Measurements from ENCODE around the gene ABCC10. TPM values are rescaled to one million over a fixed set of nuclear protein-coding genes. Genes with fewer than 3 reads are reported as not detected.
A peak's percentile ranks its signal among the peaks of the same experiment; 100 is the strongest.

Gene ABCC10
- total RNA-seq, 1 donor from 2014 or later, result 9.6 TPM

- DNase-seq, result no peak
Measured at GRCh38 chr6:43471399-43471798, 44.1 kb downstream of the ABCC10 start.

GRCh38 chr6:43472515-43472914, 45.2 kb downstream of the ABCC10 start:
- no peak for DNase-seq

GRCh38 chr6:43475516-43475915, 48.2 kb downstream of the ABCC10 start:
- DNase-seq, result no peak

- DNase-seq, result no peak
Measured at GRCh38 chr6:43476746-43477145, 49.4 kb downstream of the ABCC10 start.

GRCh38 chr6:43477235-43478007, 50.1 kb downstream of the ABCC10 start, which contains the start of gene TJAP1:
Gene TJAP1 (plus strand): TSS chr6:43477570. CDS start chr6:43499002, 21,432 bp downstream.
- DNase-seq, result peak; percentile 79

GRCh38 chr6:43478008-43478372, 50.6 kb downstream of the ABCC10 start:
- no peak for DNase-seq

- no peak for DNase-seq
Measured at GRCh38 chr6:43481075-43481474, 53.7 kb downstream of the ABCC10 start.

GRCh38 chr6:43481591-43482236, 54.4 kb downstream of the ABCC10 start:
- DNase-seq, result no peak

GRCh38 chr6:43488667-43489276, 61.4 kb downstream of the ABCC10 start:
- DNase-seq, result no peak

- DNase-seq, result peak; percentile 21
Measured at GRCh38 chr6:43489277-43490072, 62.1 kb downstream of the ABCC10 start.

GRCh38 chr6:43490523-43490939, 63.2 kb downstream of the ABCC10 start:
- no peak for DNase-seq

- DNase-seq, result no peak
Measured at GRCh38 chr6:43491750-43492661, 64.7 kb downstream of the ABCC10 start.

- no peak for DNase-seq
Measured at GRCh38 chr6:43492673-43493072, 65.3 kb downstream of the ABCC10 start.

GRCh38 chr6:43493230-43493629, 65.9 kb downstream of the ABCC10 start:
- no peak for DNase-seq

GRCh38 chr6:43493833-43494232, 66.5 kb downstream of the ABCC10 start:
- DNase-seq, result no peak

GRCh38 chr6:43494321-43494720, 67.0 kb downstream of the ABCC10 start:
- no peak for DNase-seq

- no peak for DNase-seq
Measured at GRCh38 chr6:43494766-43495165, 67.4 kb downstream of the ABCC10 start.

- DNase-seq, result no peak
Measured at GRCh38 chr6:43495409-43495941, 68.1 kb downstream of the ABCC10 start.

- no peak for DNase-seq
Measured at GRCh38 chr6:43496370-43497128, 69.2 kb downstream of the ABCC10 start.

GRCh38 chr6:43497129-43497396, 69.7 kb downstream of the ABCC10 start:
- no peak for DNase-seq

GRCh38 chr6:43497689-43498088, 70.3 kb downstream of the ABCC10 start:
- no peak for DNase-seq
